ENCODE data around the gene KSR2.
"Not testable (repeated sequence)": the region's sequence is repeated elsewhere in the genome, so short reads cannot be mapped to it uniquely, and the experiment has no call there.

The KSR2 gene

GRCh38 chr12:117742721-117743120 lies 226.1 kb downstream of the KSR2 start:
- no peak for DNase-seq

GRCh38 chr12:117738233-117738632 lies 230.6 kb downstream of the KSR2 start:
- no peak for DNase-seq

GRCh38 chr12:117733549-117733805 lies 235.3 kb downstream of the KSR2 start:
- DNase-seq = no peak

GRCh38 chr12:117732761-117733548 lies 235.8 kb downstream of the KSR2 start:
- no peak for DNase-seq

GRCh38 chr12:117731131-117731530 lies 237.7 kb downstream of the KSR2 start:
- not testable (repeated sequence) for DNase-seq

GRCh38 chr12:117727301-117727700 lies 241.5 kb downstream of the KSR2 start:
- no peak for DNase-seq

GRCh38 chr12:117724543-117724942 lies 244.2 kb downstream of the KSR2 start:
- no peak for DNase-seq

GRCh38 chr12:117718559-117718958 lies 250.2 kb downstream of the KSR2 start:
- no peak for DNase-seq

GRCh38 chr12:117718141-117718540 lies 250.6 kb downstream of the KSR2 start:
- DNase-seq = no peak

- no peak for DNase-seq
These were observed 254.6 kb downstream of the KSR2 start for GRCh38 chr12:117714203-117714602.

- DNase-seq = no peak
These were observed 258.7 kb downstream of the KSR2 start for GRCh38 chr12:117710121-117710520.

GRCh38 chr12:117707861-117708260 lies 260.9 kb downstream of the KSR2 start:
- no peak for DNase-seq

GRCh38 chr12:117703584-117703983 lies 265.2 kb downstream of the KSR2 start:
- DNase-seq = no peak

- no peak for DNase-seq
These were observed 266.0 kb downstream of the KSR2 start for GRCh38 chr12:117702741-117703140.

- DNase-seq = no peak
These were observed 269.2 kb downstream of the KSR2 start for GRCh38 chr12:117699575-117699974.

- DNase-seq = no peak
These were observed 269.7 kb downstream of the KSR2 start for GRCh38 chr12:117699118-117699517.

GRCh38 chr12:117695956-117696355 lies 272.8 kb downstream of the KSR2 start:
- DNase-seq = no peak

GRCh38 chr12:117692512-117692911 lies 276.3 kb downstream of the KSR2 start:
- no peak for DNase-seq

GRCh38 chr12:117689857-117690256 lies 278.9 kb downstream of the KSR2 start:
- DNase-seq = no peak

GRCh38 chr12:117688446-117688845 lies 280.3 kb downstream of the KSR2 start:
- DNase-seq = no peak

- DNase-seq = no peak
These were observed 281.8 kb downstream of the KSR2 start for GRCh38 chr12:117686911-117687377.

- DNase-seq = no peak
These were observed 282.6 kb downstream of the KSR2 start for GRCh38 chr12:117686210-117686609.

GRCh38 chr12:117685110-117685926 lies 283.5 kb downstream of the KSR2 start:
- DNase-seq = no peak

- DNase-seq = no peak
These were observed 284.3 kb downstream of the KSR2 start for GRCh38 chr12:117684471-117684870.

Data from NCI-H226 (cell line).